Dermis microvascular lymphatic vessel endothelial cell (primary cell): ENCODE results near the gene DNAH14. TPM values are rescaled to one million over a fixed set of nuclear protein-coding genes. Genes with fewer than 3 reads are reported as not detected.
A peak's percentile ranks its signal among the peaks of the same experiment; 100 is the strongest.
"Not testable (repeated sequence)": the region's sequence is repeated elsewhere in the genome, so short reads cannot be mapped to it uniquely, and the experiment has no call there.

Source experiments
- DNase-seq, 2 donors: peaks; one replicate each; pipeline versions ENCODE4 v3.0.0 to v3.0.0-alpha.2; 2010; ENCODE audit warnings: low read depth in 2 of 2
- total RNA-seq: library from RNA; depleted of rRNA; stranded (reverse); fragments of >200 nt; gene quantifications from 2 replicates; pipeline ENCODE4 v1.2.1, GENCODE V29; 2014

Gene DNAH14
- total RNA-seq, 1 donor from 2014 or later = 4.6 TPM

- not testable (repeated sequence) for DNase-seq
These were observed 218.3 kb downstream of the DNAH14 start for GRCh38 chr1:225147791-225148190.

GRCh38 chr1:225152061-225152460 lies 222.6 kb downstream of the DNAH14 start:
- no peak for DNase-seq

- no peak for DNase-seq
These were observed 226.1 kb downstream of the DNAH14 start for GRCh38 chr1:225155555-225155954.

- DNase-seq = peak in 1 of 2 donors; percentile 31
These were observed 226.8 kb downstream of the DNAH14 start for GRCh38 chr1:225156254-225156653.

- no peak for DNase-seq
These were observed 228.8 kb downstream of the DNAH14 start for GRCh38 chr1:225158291-225158690.

- DNase-seq = no peak
These were observed 230.3 kb downstream of the DNAH14 start for GRCh38 chr1:225159793-225160192.

GRCh38 chr1:225177409-225177808 lies 247.9 kb downstream of the DNAH14 start:
- DNase-seq = not testable (repeated sequence)

GRCh38 chr1:225179686-225180085 lies 250.2 kb downstream of the DNAH14 start:
- DNase-seq = no peak

GRCh38 chr1:225182716-225183115 lies 253.2 kb downstream of the DNAH14 start:
- no peak for DNase-seq

GRCh38 chr1:225191199-225191753 lies 261.8 kb downstream of the DNAH14 start:
- DNase-seq = no peak

GRCh38 chr1:225201447-225201846 lies 272.0 kb downstream of the DNAH14 start:
- no peak for DNase-seq

- no peak for DNase-seq
These were observed 278.3 kb downstream of the DNAH14 start for GRCh38 chr1:225207791-225208190.

- no peak for DNase-seq
These were observed 279.7 kb downstream of the DNAH14 start for GRCh38 chr1:225209153-225209552.

- not testable (repeated sequence) for DNase-seq
These were observed 280.7 kb downstream of the DNAH14 start for GRCh38 chr1:225210180-225210579.

- not testable (repeated sequence) for DNase-seq
These were observed 282.4 kb downstream of the DNAH14 start for GRCh38 chr1:225211694-225212442.

- DNase-seq = no peak
These were observed 294.8 kb downstream of the DNAH14 start for GRCh38 chr1:225224287-225224686.

- DNase-seq = no peak
These were observed 296.2 kb downstream of the DNAH14 start for GRCh38 chr1:225225681-225226080.

GRCh38 chr1:225228871-225229303 lies 299.4 kb downstream of the DNAH14 start:
- DNase-seq = no peak

- DNase-seq = not testable (repeated sequence)
These were observed 300.0 kb downstream of the DNAH14 start for GRCh38 chr1:225229429-225229828.

- no peak for DNase-seq
These were observed 301.0 kb downstream of the DNAH14 start for GRCh38 chr1:225230483-225230882.

GRCh38 chr1:225232930-225233329 lies 303.5 kb downstream of the DNAH14 start:
- DNase-seq = not testable (repeated sequence)

GRCh38 chr1:225242611-225243010 lies 313.1 kb downstream of the DNAH14 start:
- DNase-seq = no peak

- DNase-seq = no peak
These were observed 321.0 kb downstream of the DNAH14 start for GRCh38 chr1:225250432-225250831.
